ENCODE data around the gene MAPK11.

- TF ChIP-seq CTCF (IDR thresholded peaks at IDR 0.05): no peak
- TF ChIP-seq POLR2A (IDR thresholded peaks at IDR 0.05): no peak
Observed at GRCh38 chr22:50224071-50224470, 46.1 kb downstream of the MAPK11 start.

Measured in lower leg skin (tissue), 3 donors.